Hepatocyte (in vitro differentiated cells): ENCODE results near the gene TFAP2A. TPM values are rescaled to one million over a fixed set of nuclear protein-coding genes. Genes with fewer than 3 reads are reported as not detected.

Experiments
- DNase-seq: peaks from one replicate; pipeline ENCODE4 v3.0.0-alpha.2; 2016; ENCODE audit warnings: low spot score
- H2AFZ ChIP-seq: fragments of 200-600 bp; sonication (generic); 2 replicates; pipeline ENCODE4 v1.6.0; 2016; ENCODE audit warnings: antibody characterized with exemption, mild to moderate bottlenecking
- H3K27ac ChIP-seq: fragments of 200-600 bp; sonication (generic); 2 replicates; pipeline ENCODE4 v1.5.1; 2016; ENCODE audit warnings: mild to moderate bottlenecking
- H3K27me3 ChIP-seq: fragments of 200-600 bp; sonication (generic); 2 replicates; pipeline ENCODE4 v1.6.1; 2016
- H3K36me3 ChIP-seq: fragments of 200-600 bp; sonication (generic); replicated peaks from 2 replicates; pipeline ENCODE4 v1.5.1; 2016; ENCODE audit warnings: low read depth; ENCODE audit not compliant: insufficient read depth
- H3K4me1 ChIP-seq: fragments of 200-600 bp; sonication (generic); 2 replicates; pipeline ENCODE4 v1.5.1; 2016; ENCODE audit warnings: mild to moderate bottlenecking, moderate library complexity; ENCODE audit not compliant: insufficient read depth
- H3K4me2 ChIP-seq: fragments of 200-600 bp; sonication (generic); 2 replicates; pipeline ENCODE4 v1.6.0; 2016
- H3K4me3 ChIP-seq: fragments of 200-600 bp; sonication (generic); 2 replicates; pipeline ENCODE4 v1.5.1; 2016; ENCODE audit warnings: mild to moderate bottlenecking
- H3K79me2 ChIP-seq: fragments of 200-600 bp; sonication (generic); 2 replicates; pipeline ENCODE4 v1.6.0; 2017; ENCODE audit warnings: mild to moderate bottlenecking
- H3K9me2 ChIP-seq: fragments of 200-600 bp; sonication (generic); replicated peaks from 2 replicates; pipeline ENCODE4 v1.6.0; 2017; ENCODE audit warnings: mild to moderate bottlenecking; ENCODE audit not compliant: insufficient read depth
- H3K9me3 ChIP-seq: fragments of 200-600 bp; sonication (generic); 2 replicates; pipeline ENCODE4 v1.5.1; 2016; ENCODE audit warnings: low read depth, mild to moderate bottlenecking
- H4K20me1 ChIP-seq: fragments of 200-600 bp; sonication (generic); 2 replicates; pipeline ENCODE4 v1.6.0; 2016; ENCODE audit warnings: mild to moderate bottlenecking; ENCODE audit not compliant: insufficient read depth, poor library complexity, severe bottlenecking
- EZH2 ChIP-seq: fragments of 200-600 bp; sonication (generic); IDR thresholded peaks from 2 replicates; pipeline ENCODE4 v1.6.1; 2016; ENCODE audit warnings: antibody characterized with exemption, mild to moderate bottlenecking, borderline replicate concordance
- EZH2phosphoT487 ChIP-seq: fragments of 200-600 bp; sonication (generic); IDR thresholded peaks from one replicate; pipeline ENCODE4 v1.6.1; 2018; ENCODE audit warnings: antibody characterized with exemption, mild to moderate bottlenecking, low read depth, moderate library complexity; ENCODE audit not compliant: unreplicated experiment, severe bottlenecking
- WGBS: methylation state at CpG from one replicate; pipeline ENCODE4 v1.1.6; 2016; ENCODE audit warnings: low lambda C conversion rate; ENCODE audit errors: missing lambda C conversion rate; 5-methylcytosine and 5-hydroxymethylcytosine counted together
- polyA plus RNA-seq: library from polyadenylated mRNA; unstranded; fragments of >200 nt; fragmentation: Nextera tagmentation; extraction: Ambion mirVana; gene quantifications from 2 replicates; pipeline ENCODE4 v1.2.1, GENCODE V29; 2016
- total RNA-seq: library from RNA; depleted of rRNA; stranded (reverse); fragments of >200 nt; gene quantifications from 2 replicates; pipeline ENCODE4 v1.2.3, GENCODE V29; 2014
- TF ChIP-seq, protein P1 (sequence below): fragments of 200-600 bp; sonication (generic); IDR thresholded peaks from 2 replicates; pipeline ENCODE4 v1.5.1; 2016; ENCODE audit warnings: antibody characterized with exemption, mild to moderate bottlenecking; ENCODE audit not compliant: poor library complexity

The TFAP2A gene
- 6.2 TPM in 2 replicates for total RNA-seq
- 14.9 and 17.5 TPM in 2 replicates for polyA plus RNA-seq

DNA sequence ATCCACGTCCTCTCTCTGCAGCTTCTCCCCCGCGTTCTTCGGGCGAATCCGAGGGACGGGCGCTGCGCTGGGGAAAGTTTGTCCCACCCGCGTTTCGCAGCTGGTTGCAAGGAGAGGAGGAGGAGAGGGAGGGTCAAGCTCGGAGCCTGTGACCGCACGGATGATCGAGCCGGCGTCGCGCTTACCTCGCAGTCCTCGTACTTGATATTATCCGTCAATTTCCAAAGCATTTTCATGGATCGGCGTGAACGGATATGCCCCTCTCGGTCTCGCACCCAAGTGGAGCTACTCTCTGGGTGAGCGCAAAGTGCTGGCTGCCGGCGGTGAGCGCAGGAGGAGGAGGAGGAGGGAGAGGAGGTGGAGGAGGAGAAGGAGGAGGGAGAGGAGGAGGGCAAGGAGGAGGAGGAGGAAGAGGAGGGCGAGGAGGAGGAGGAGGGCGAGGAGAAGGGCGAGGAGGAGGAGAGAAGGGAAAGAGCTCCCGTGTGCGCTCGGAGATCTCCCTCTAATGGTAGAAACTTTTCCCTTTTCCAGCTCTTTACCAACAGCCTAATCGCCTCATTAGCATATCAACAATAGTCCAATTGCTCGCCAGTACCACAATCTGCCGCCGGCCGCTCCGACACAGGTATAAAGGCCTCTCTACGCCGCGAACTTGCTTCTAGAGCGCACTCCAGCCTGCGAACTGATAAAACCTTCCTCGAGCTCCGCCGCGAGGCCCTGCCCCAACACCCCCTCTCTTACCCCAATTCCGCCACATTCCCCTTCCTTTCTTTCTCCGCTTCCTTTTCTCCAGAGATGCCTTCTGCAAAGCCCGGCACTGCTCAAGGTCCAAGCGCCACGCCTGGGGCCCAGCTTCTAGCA is at the start of gene TFAP2A:
TFAP2A (minus strand) TSS at position 319 of the 861 bp plus-strand sequence; CDS start at position 236, 83 bp downstream.
- WGBS: 3% methylated on average over 52 of the region's 58 CpGs
- peak within 1 kb of the TSS; percentile 83 for H3K27ac ChIP-seq
- H3K79me2 ChIP-seq: peaks cover 34% of the 10 kb centered on the region
- no peaks in the 10 kb centered on the region for H3K9me3 ChIP-seq
- H2AFZ ChIP-seq: peak within 1 kb of the TSS; percentile 21
- H3K27me3 ChIP-seq: peaks cover 94% of the 10 kb centered on the region
- H3K4me3 ChIP-seq: peak within 1 kb of the TSS; percentile 75
- no peaks in the 10 kb centered on the region for H3K36me3 ChIP-seq
- peaks cover 15% of the 10 kb centered on the region for H3K4me1 ChIP-seq
- H4K20me1 ChIP-seq: peaks cover 3% of the 10 kb centered on the region
- H3K4me2 ChIP-seq: peak within 1 kb of the TSS; percentile 82
- no peaks in the 10 kb centered on the region for H3K9me2 ChIP-seq
- no peak for TF ChIP-seq EZH2
- peak; percentile 37 for TF ChIP-seq EZH2phosphoT487
- TF ChIP-seq, protein P1, sequence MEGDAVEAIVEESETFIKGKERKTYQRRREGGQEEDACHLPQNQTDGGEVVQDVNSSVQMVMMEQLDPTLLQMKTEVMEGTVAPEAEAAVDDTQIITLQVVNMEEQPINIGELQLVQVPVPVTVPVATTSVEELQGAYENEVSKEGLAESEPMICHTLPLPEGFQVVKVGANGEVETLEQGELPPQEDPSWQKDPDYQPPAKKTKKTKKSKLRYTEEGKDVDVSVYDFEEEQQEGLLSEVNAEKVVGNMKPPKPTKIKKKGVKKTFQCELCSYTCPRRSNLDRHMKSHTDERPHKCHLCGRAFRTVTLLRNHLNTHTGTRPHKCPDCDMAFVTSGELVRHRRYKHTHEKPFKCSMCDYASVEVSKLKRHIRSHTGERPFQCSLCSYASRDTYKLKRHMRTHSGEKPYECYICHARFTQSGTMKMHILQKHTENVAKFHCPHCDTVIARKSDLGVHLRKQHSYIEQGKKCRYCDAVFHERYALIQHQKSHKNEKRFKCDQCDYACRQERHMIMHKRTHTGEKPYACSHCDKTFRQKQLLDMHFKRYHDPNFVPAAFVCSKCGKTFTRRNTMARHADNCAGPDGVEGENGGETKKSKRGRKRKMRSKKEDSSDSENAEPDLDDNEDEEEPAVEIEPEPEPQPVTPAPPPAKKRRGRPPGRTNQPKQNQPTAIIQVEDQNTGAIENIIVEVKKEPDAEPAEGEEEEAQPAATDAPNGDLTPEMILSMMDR: peak; percentile 38
- DNase-seq: peak; percentile 63

DNA sequence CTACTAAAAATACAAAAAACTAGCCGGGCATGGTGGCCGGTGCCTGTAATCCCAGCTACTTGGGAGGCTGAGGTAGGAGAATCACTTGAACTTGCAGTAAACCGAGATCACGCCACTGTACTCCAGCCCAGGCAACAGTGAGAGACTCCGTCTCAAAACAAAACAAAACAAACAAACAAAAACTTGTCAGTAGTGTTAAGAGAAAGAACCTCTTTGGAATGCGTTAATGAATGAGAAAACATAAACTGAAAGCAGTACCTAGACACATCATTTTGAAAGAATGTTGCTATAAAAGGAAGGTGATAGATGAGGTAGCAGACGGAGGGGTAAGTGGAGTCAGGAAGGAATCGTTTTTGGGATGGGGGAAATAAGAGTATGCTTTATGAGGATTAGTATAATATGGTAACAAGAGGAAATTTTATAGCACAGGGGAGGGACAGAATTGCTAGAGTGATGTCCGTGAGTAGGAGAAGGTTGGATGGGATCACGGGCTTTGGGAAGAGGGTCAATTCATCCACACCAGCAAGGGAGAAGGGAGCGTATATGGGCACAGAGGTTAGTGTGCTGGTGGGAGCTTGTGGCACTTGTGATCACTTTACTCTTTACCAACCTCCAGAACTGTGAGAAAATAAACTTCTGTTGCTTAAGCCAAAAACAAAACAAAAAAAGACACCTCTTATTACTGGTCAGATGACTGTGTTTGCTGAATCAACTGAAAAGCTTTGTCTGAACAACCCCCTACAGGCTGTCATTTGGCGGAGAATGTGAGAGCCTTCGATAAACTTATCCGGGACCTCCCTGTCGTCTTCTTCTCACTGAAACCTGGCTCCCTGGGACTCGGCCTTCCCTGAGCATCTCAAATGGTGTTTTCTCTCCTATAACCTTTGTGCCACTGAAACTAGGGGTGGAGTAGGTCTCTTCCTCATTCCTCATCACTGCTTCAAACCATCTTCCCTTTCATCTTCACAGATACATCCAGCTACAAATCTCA is 48.9 kb upstream of the TFAP2A start:
- DNase-seq: no peak
- Histone ChIP-seq H3K9me3 (no peaks in the 10 kb centered on the region), H3K4me2 (no peak overlapping the region), H3K9me2 (no peaks in the 10 kb centered on the region), H3K27me3 (no peaks in the 10 kb centered on the region), H4K20me1 (no peaks in the 10 kb centered on the region), H3K27ac (no peak overlapping the region), H3K4me3 (no peak overlapping the region), H3K36me3 (no peaks in the 10 kb centered on the region), H3K4me1 (no peaks in the 10 kb centered on the region), H3K79me2 (no peaks in the 10 kb centered on the region), H2AFZ (no peak overlapping the region)
- 66% methylated on average over 16 of the region's 16 CpGs for WGBS
- TF ChIP-seq EZH2phosphoT487: no peak

DNA sequence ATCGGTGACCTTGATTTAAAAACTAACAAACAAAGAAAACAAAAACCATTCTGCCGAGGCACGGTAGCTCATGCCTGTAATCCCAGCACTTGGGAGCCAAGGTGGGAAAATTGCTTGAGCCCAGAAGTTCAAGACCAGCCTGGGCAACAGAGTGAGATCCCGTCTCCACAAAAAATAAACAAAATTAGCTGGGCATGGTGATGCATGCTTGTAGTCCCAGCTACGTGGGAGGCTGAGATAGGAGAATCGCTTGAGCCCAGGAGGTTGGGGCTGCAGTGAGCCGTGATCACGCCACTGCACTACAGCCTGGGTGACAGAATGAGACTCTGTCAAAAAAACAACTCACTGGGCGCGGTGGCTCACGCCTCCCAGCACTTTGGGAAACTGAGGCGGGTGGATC is 48.2 kb upstream of the TFAP2A start:
- H4K20me1 ChIP-seq: no peaks in the 10 kb centered on the region
- TF ChIP-seq, protein P1: no peak
- TF ChIP-seq EZH2: no peak
- TF ChIP-seq EZH2phosphoT487: no peak
- H3K9me3 ChIP-seq: no peaks in the 10 kb centered on the region
- no peak overlapping the region for H3K4me2 ChIP-seq
- WGBS: 90% methylated on average over 12 of the region's 12 CpGs
- no peak overlapping the region for H3K27ac ChIP-seq
- no peak overlapping the region for H3K4me3 ChIP-seq
- H3K9me2 ChIP-seq: no peaks in the 10 kb centered on the region
- H3K4me1 ChIP-seq: no peaks in the 10 kb centered on the region
- no peaks in the 10 kb centered on the region for H3K27me3 ChIP-seq
- H3K36me3 ChIP-seq: no peaks in the 10 kb centered on the region
- no peak overlapping the region for H2AFZ ChIP-seq
- no peaks in the 10 kb centered on the region for H3K79me2 ChIP-seq
- no peak for DNase-seq
